ENCODE data around the gene PRKAG2. TPM values are rescaled to one million over a fixed set of nuclear protein-coding genes. Genes with fewer than 3 reads are reported as not detected.
"Not testable (repeated sequence)": the region's sequence is repeated elsewhere in the genome, so short reads cannot be mapped to it uniquely, and the experiment has no call there.

PRKAG2 gene
- total RNA-seq, 1 donor from 2014 or later: 35.6 TPM

GRCh38 chr7:151586531-151587260, 290.2 kb downstream of the PRKAG2 start:
- intact Hi-C loops (cut with DNase I): no loop called here
- no peaks in the 10 kb centered on the region for H3K27me3 ChIP-seq
- H3K4me3 ChIP-seq: no peak overlapping the region
- H3K27ac ChIP-seq: no peak overlapping the region
- no peaks in the 10 kb centered on the region for H3K9me3 ChIP-seq
- TF ChIP-seq, protein P1, sequence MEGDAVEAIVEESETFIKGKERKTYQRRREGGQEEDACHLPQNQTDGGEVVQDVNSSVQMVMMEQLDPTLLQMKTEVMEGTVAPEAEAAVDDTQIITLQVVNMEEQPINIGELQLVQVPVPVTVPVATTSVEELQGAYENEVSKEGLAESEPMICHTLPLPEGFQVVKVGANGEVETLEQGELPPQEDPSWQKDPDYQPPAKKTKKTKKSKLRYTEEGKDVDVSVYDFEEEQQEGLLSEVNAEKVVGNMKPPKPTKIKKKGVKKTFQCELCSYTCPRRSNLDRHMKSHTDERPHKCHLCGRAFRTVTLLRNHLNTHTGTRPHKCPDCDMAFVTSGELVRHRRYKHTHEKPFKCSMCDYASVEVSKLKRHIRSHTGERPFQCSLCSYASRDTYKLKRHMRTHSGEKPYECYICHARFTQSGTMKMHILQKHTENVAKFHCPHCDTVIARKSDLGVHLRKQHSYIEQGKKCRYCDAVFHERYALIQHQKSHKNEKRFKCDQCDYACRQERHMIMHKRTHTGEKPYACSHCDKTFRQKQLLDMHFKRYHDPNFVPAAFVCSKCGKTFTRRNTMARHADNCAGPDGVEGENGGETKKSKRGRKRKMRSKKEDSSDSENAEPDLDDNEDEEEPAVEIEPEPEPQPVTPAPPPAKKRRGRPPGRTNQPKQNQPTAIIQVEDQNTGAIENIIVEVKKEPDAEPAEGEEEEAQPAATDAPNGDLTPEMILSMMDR (IDR thresholded peaks at IDR 0.05): no peak
- ATAC-seq: no peak
- DNase-seq: no peak
- H3K4me1 ChIP-seq: no peaks in the 10 kb centered on the region
- H3K36me3 ChIP-seq: no peaks in the 10 kb centered on the region

DNA sequence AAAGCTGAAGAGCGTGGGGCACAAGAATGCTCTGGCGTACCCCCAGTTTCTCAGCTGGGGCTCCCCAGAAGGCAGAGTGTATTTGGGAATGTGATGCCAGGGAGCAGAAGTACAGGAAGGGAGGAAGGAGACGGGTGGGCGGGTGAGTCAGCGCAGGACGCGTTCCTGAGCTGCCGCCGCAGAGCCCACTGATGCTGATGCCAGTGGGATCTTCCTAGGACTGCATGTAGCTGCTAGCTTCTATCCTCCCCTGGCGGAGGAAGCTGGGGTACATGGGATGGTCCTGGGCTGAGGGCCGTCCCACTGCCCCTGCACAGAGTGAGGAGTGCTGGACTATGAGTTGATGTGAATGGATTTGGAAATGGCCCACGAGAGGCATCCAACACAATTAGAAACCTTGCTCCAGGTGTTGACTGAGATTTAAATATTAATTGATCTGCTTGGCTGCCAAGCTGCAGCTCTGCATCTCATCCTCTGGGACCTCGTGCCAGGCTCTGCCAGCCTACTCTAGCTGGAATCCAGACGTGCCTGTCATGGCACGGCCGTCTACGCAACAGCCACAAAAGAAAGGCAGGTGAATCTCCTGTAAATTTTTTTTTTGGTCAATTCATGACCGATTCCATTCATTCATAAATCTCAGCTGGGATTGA, 291.0 kb downstream of the PRKAG2 start:
- H3K4me1 ChIP-seq: no peaks in the 10 kb centered on the region
- no peak for DNase-seq

GRCh38 chr7:151581741-151582140, 295.2 kb downstream of the PRKAG2 start:
- Histone ChIP-seq H3K27me3 (no peaks in the 10 kb centered on the region), H3K9me3 (peaks cover 11% of the 10 kb centered on the region), H3K27ac (no peak overlapping the region), H3K4me1 (no peaks in the 10 kb centered on the region), H3K4me3 (no peak overlapping the region), H3K36me3 (no peaks in the 10 kb centered on the region)
- TF ChIP-seq, protein P1 (IDR thresholded peaks at IDR 0.05): no peak
- DNase-seq (no peak), ATAC-seq (no peak)
- intact Hi-C loops (cut with DNase I): no loop called here

More for the DNA sequence above, 291.0 kb downstream of the PRKAG2 start:
- TF ChIP-seq, protein P1 (IDR thresholded peaks at IDR 0.05): no peak
- no peaks in the 10 kb centered on the region for H3K9me3 ChIP-seq
- no peak overlapping the region for H3K27ac ChIP-seq
- H3K27me3 ChIP-seq: no peaks in the 10 kb centered on the region
- peak; percentile 25 for ATAC-seq
- intact Hi-C loops (cut with DNase I): no loop called here
- H3K4me3 ChIP-seq: no peak overlapping the region
- H3K36me3 ChIP-seq: no peaks in the 10 kb centered on the region

DNA sequence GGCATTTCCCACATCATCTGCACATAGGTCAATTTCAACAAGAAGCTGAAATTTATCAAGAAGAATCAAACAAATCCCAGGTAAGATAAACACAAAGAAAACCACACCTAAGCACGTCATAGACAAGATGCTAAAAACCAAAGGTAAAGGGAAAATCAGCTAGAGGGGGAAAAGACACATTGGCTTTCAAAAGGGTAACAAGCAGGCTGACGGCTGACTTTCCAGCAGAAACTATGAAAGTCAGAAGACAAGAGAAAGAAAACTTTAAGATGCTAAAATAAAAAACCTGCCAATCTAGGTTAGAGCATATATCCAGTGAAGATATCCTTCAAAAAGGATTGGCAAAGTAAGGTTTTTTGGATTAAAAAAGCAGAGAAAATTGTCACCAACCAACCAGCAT, 297.3 kb downstream of the PRKAG2 start:
- no peak for ATAC-seq
- Histone ChIP-seq H3K4me3 (no peak overlapping the region), H3K27ac (no peak overlapping the region), H3K27me3 (no peaks in the 10 kb centered on the region), H3K4me1 (no peaks in the 10 kb centered on the region), H3K36me3 (no peaks in the 10 kb centered on the region), H3K9me3 (peaks cover 11% of the 10 kb centered on the region)
- intact Hi-C loops (cut with DNase I): no loop called here
- TF ChIP-seq, protein P1 (IDR thresholded peaks at IDR 0.05): no peak
- no peak for DNase-seq

DNA sequence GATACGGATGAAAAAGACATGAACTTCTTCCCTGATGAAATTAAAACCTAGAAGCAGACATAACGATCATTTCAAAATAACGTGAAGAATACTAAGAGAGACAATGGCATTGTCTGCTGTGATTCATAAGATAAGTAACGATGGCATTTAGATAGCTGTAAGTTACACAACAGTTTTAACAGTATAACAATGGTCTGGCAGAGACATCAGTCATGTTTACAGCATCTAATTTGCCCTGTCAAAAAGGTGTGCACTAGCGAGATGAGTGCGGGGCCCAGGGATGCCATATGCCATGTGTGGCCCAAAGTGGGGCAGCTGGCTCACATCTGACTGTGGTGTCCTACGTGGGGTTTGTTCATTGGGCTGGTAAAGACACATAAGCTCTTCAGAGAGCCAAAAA, 301.5 kb downstream of the PRKAG2 start:
- peaks cover 11% of the 10 kb centered on the region for H3K9me3 ChIP-seq
- no peak overlapping the region for H3K4me3 ChIP-seq
- ATAC-seq (no peak), DNase-seq (no peak)
- TF ChIP-seq, protein P1 (IDR thresholded peaks at IDR 0.05): no peak
- H3K4me1 ChIP-seq: no peaks in the 10 kb centered on the region
- no peak overlapping the region for H3K27ac ChIP-seq
- no peaks in the 10 kb centered on the region for H3K27me3 ChIP-seq
- no peaks in the 10 kb centered on the region for H3K36me3 ChIP-seq
- intact Hi-C loops (cut with DNase I): no loop called here

- DNase-seq; H3K4me1 ChIP-seq; H3K27ac ChIP-seq; H3K27me3 ChIP-seq; ATAC-seq; intact Hi-C loops (cut with DNase I); H3K4me3 ChIP-seq; H3K9me3 ChIP-seq: not testable (repeated sequence)
- H3K36me3 ChIP-seq: peaks cover 14% of the 10 kb centered on the region
These were observed 303.9 kb downstream of the PRKAG2 start for GRCh38 chr7:151573046-151573445.

Data from upper lobe of right lung (tissue), 1 donor.